Activated CD8-positive, alpha-beta T cell treated with anti-CD3 and anti-CD28 coated beads, Interleukin-2, amount 10 ng/mL, durations not matched to agents 7 days and 5 days (primary cell): ENCODE measurements around the gene MYO1H. TPM values are rescaled to one million over a fixed set of nuclear protein-coding genes. Genes with fewer than 3 reads are reported as not detected.

Experiments
- ATAC-seq: fragments of 150-1000 bp; cut with Tn5 transposase; one replicate; pipeline ENCODE4 v1.10.0; 2021; ENCODE audit warnings: moderate library complexity
- CTCF ChIA-PET: fragments of 350-600 bp; sonication (Branson Sonifier 250); formaldehyde crosslinking; loops from one replicate; lab custom pipeline; 2021; ENCODE audit warnings: antibody characterized with exemption; lab: Charles Lee
- POLR2A ChIA-PET: fragments of 350-600 bp; sonication (Branson Sonifier 250); formaldehyde crosslinking; loops from one replicate; lab custom pipeline; 2021; ENCODE audit warnings: antibody characterized with exemption; lab: Charles Lee
- DNase-seq: peaks from one replicate; pipeline ENCODE4 v3.0.0-alpha.2; 2020
- H3K27ac Mint-ChIP-seq: one replicate; pipeline ENCODE4 v1.8.0; 2021; ENCODE audit warnings: mild to moderate bottlenecking, mixed read lengths
- H3K27me3 Mint-ChIP-seq: one replicate; pipeline ENCODE4 v1.8.0; 2021; ENCODE audit warnings: low read depth, mixed read lengths
- H3K36me3 Mint-ChIP-seq: one replicate; pipeline ENCODE4 v1.8.0; 2021; ENCODE audit warnings: low read depth, mixed read lengths
- H3K4me1 Mint-ChIP-seq: one replicate; pipeline ENCODE4 v1.8.0; 2021; ENCODE audit warnings: low read depth, mixed read lengths
- H3K4me3 Mint-ChIP-seq: one replicate; pipeline ENCODE4 v1.8.0; 2021; ENCODE audit warnings: mild to moderate bottlenecking, mixed read lengths
- H3K9me3 Mint-ChIP-seq: one replicate; pipeline ENCODE4 v1.8.0; 2022; ENCODE audit warnings: mixed read lengths; ENCODE audit not compliant: insufficient read depth
- total RNA-seq, 2 experiments: library from RNA; stranded (reverse); gene quantifications; one replicate each; pipeline ENCODE4 v1.2.3, GENCODE V29; 2021

Gene MYO1H
- total RNA-seq, 2 experiments from 2014 or later, result not detected

GRCh38 chr12:109477963-109478315, 130.2 kb downstream of the MYO1H start:
- ATAC-seq (no peak), DNase-seq (no peak)
- no peaks in the 10 kb centered on the region for H3K36me3 Mint-ChIP-seq
- POLR2A ChIA-PET, result interaction anchor here (0.6 to 1.7 kb wide), 5 partner anchors 11 to 422 kb away, joined by 3 to 8 read pairs (median 4); partner anchors contain the start of gene TCHP
- H3K4me1 Mint-ChIP-seq, result peaks cover 37% of the 10 kb centered on the region
- no peaks in the 10 kb centered on the region for H3K27me3 Mint-ChIP-seq
- H3K9me3 Mint-ChIP-seq, result no peaks in the 10 kb centered on the region
- H3K27ac Mint-ChIP-seq, result peak overlapping the region; percentile 100
- peak overlapping the region; percentile 98 for H3K4me3 Mint-ChIP-seq
- CTCF ChIA-PET, result interaction anchor here (1.2 to 2.5 kb wide), 3 partner anchors 43 to 328 kb away, joined by 3 to 9 read pairs (median 3); no protein-coding TSS in a partner anchor

GRCh38 chr12:109479761-109480160, 132.1 kb downstream of the MYO1H start:
- Mint-ChIP-seq H3K36me3 (peaks cover 5% of the 10 kb centered on the region), H3K9me3 (no peaks in the 10 kb centered on the region), H3K27ac (no peak overlapping the region), H3K4me3 (no peak overlapping the region), H3K4me1 (peaks cover 32% of the 10 kb centered on the region), H3K27me3 (no peaks in the 10 kb centered on the region)
- CTCF ChIA-PET, result interaction anchor here (2.5 kb wide), 1 partner anchor 47 kb away, joined by 9 read pairs; no protein-coding TSS in a partner anchor
- ATAC-seq (no peak), DNase-seq (no peak)
- POLR2A ChIA-PET, result no interaction called here

GRCh38 chr12:109480356-109480755, 132.7 kb downstream of the MYO1H start:
- no peak for ATAC-seq
- H3K27ac Mint-ChIP-seq, result no peak overlapping the region
- no peak for DNase-seq
- no peaks in the 10 kb centered on the region for H3K27me3 Mint-ChIP-seq
- no peaks in the 10 kb centered on the region for H3K9me3 Mint-ChIP-seq
- ChIA-PET CTCF (interaction anchor here (2.5 kb wide), 1 partner anchor 47 kb away, joined by 9 read pairs; no protein-coding TSS in a partner anchor), POLR2A (no interaction called here)
- no peak overlapping the region for H3K4me3 Mint-ChIP-seq
- peaks cover 10% of the 10 kb centered on the region for H3K36me3 Mint-ChIP-seq
- peaks cover 28% of the 10 kb centered on the region for H3K4me1 Mint-ChIP-seq

- no peak overlapping the region for H3K27ac Mint-ChIP-seq
- peaks cover 13% of the 10 kb centered on the region for H3K4me1 Mint-ChIP-seq
- no peaks in the 10 kb centered on the region for H3K9me3 Mint-ChIP-seq
- no peak for DNase-seq
- peaks cover 21% of the 10 kb centered on the region for H3K36me3 Mint-ChIP-seq
- no peak for ATAC-seq
- H3K27me3 Mint-ChIP-seq, result no peaks in the 10 kb centered on the region
- H3K4me3 Mint-ChIP-seq, result no peak overlapping the region
- POLR2A ChIA-PET, result no interaction called here
- CTCF ChIA-PET, result interaction anchor here (1.0 kb wide), 1 partner anchor 54 kb away, joined by 3 read pairs; no protein-coding TSS in a partner anchor
Observed at GRCh38 chr12:109481863-109482262, 134.2 kb downstream of the MYO1H start.

GRCh38 chr12:109482491-109482890, 134.8 kb downstream of the MYO1H start:
- peaks cover 26% of the 10 kb centered on the region for H3K36me3 Mint-ChIP-seq

GRCh38 chr12:109482894-109483293, 135.2 kb downstream of the MYO1H start:
- DNase-seq (no peak), ATAC-seq (no peak)
- Mint-ChIP-seq H3K27ac (no peak overlapping the region), H3K4me1 (peaks cover 9% of the 10 kb centered on the region), H3K4me3 (no peak overlapping the region), H3K27me3 (no peaks in the 10 kb centered on the region), H3K9me3 (no peaks in the 10 kb centered on the region), H3K36me3 (peaks cover 28% of the 10 kb centered on the region)
- ChIA-PET POLR2A (no interaction called here), CTCF (interaction anchor here (1.4 kb wide), 1 partner anchor 89 kb away, joined by 4 read pairs; no protein-coding TSS in a partner anchor)

More at GRCh38 chr12:109482491-109482890, 134.8 kb downstream of the MYO1H start:
- H3K27ac Mint-ChIP-seq, result no peak overlapping the region
- ChIA-PET CTCF (interaction anchor here (1.4 kb wide), 1 partner anchor 89 kb away, joined by 4 read pairs; no protein-coding TSS in a partner anchor), POLR2A (no interaction called here)
- no peak overlapping the region for H3K4me3 Mint-ChIP-seq
- ATAC-seq (no peak), DNase-seq (no peak)
- no peaks in the 10 kb centered on the region for H3K27me3 Mint-ChIP-seq
- H3K9me3 Mint-ChIP-seq, result no peaks in the 10 kb centered on the region
- H3K4me1 Mint-ChIP-seq, result peaks cover 9% of the 10 kb centered on the region

- POLR2A ChIA-PET, result no interaction called here
- H3K27me3 Mint-ChIP-seq, result no peaks in the 10 kb centered on the region
- CTCF ChIA-PET, result interaction anchor here (1.4 kb wide), 1 partner anchor 90 kb away, joined by 4 read pairs; no protein-coding TSS in a partner anchor
Observed at GRCh38 chr12:109483346-109483745, 135.6 kb downstream of the MYO1H start.

GRCh38 chr12:109485201-109485600, 137.5 kb downstream of the MYO1H start:
- no peak for DNase-seq
- Mint-ChIP-seq H3K36me3 (peaks cover 38% of the 10 kb centered on the region), H3K27me3 (no peaks in the 10 kb centered on the region), H3K9me3 (no peaks in the 10 kb centered on the region), H3K4me1 (no peaks in the 10 kb centered on the region), H3K4me3 (no peak overlapping the region), H3K27ac (no peak overlapping the region)
- CTCF ChIA-PET, result no interaction called here
- POLR2A ChIA-PET, result no interaction called here
- no peak for ATAC-seq

More at GRCh38 chr12:109483346-109483745, 135.6 kb downstream of the MYO1H start:
- no peak overlapping the region for H3K27ac Mint-ChIP-seq
- no peak for ATAC-seq
- no peak overlapping the region for H3K4me3 Mint-ChIP-seq
- peaks cover 29% of the 10 kb centered on the region for H3K36me3 Mint-ChIP-seq
- DNase-seq, result no peak
- H3K4me1 Mint-ChIP-seq, result peaks cover 9% of the 10 kb centered on the region
- H3K9me3 Mint-ChIP-seq, result no peaks in the 10 kb centered on the region

- ChIA-PET POLR2A (no interaction called here), CTCF (interaction anchor here (1.0 kb wide), 1 partner anchor 366 kb away, joined by 3 read pairs; no protein-coding TSS in a partner anchor)
- Mint-ChIP-seq H3K27ac (no peak overlapping the region), H3K27me3 (no peaks in the 10 kb centered on the region), H3K9me3 (no peaks in the 10 kb centered on the region), H3K4me3 (no peak overlapping the region), H3K36me3 (peaks cover 48% of the 10 kb centered on the region), H3K4me1 (no peaks in the 10 kb centered on the region)
- DNase-seq, result no peak
- ATAC-seq, result no peak
Observed at GRCh38 chr12:109487181-109488050, 139.7 kb downstream of the MYO1H start.

GRCh38 chr12:109488051-109488665, 140.5 kb downstream of the MYO1H start:
- no peak overlapping the region for H3K4me3 Mint-ChIP-seq
- ChIA-PET POLR2A (no interaction called here), CTCF (no interaction called here)
- no peaks in the 10 kb centered on the region for H3K27me3 Mint-ChIP-seq
- peaks cover 49% of the 10 kb centered on the region for H3K36me3 Mint-ChIP-seq
- no peaks in the 10 kb centered on the region for H3K9me3 Mint-ChIP-seq
- no peak overlapping the region for H3K27ac Mint-ChIP-seq
- no peak for DNase-seq
- no peaks in the 10 kb centered on the region for H3K4me1 Mint-ChIP-seq
- ATAC-seq, result no peak

GRCh38 chr12:109489016-109489954, 141.6 kb downstream of the MYO1H start:
- POLR2A ChIA-PET, result interaction anchor here (1.8 kb wide), 1 partner anchor 12 kb away, joined by 8 read pairs; the partner anchor contains the start of genes KCTD10 and UBE3B
- Mint-ChIP-seq H3K9me3 (no peaks in the 10 kb centered on the region), H3K27ac (no peak overlapping the region), H3K4me3 (no peak overlapping the region), H3K27me3 (no peaks in the 10 kb centered on the region), H3K36me3 (peaks cover 47% of the 10 kb centered on the region), H3K4me1 (no peaks in the 10 kb centered on the region)
- DNase-seq (no peak), ATAC-seq (no peak)
- CTCF ChIA-PET, result interaction anchor here (0.9 kb wide), 1 partner anchor 28 kb away, joined by 3 read pairs; no protein-coding TSS in a partner anchor
